GM08714 (cell line): Measurements from ENCODE around the gene CFAP74.

Source experiments
- H3K4me3 ChIP-seq: fragments of 200-500 bp; sonication (Bioruptor generic); 2 replicates; pipeline ENCODE4 v1.5.1; 2014; ENCODE audit warnings: mild to moderate bottlenecking, low read length, inconsistent platforms
- ZNF274 ChIP-seq: IDR thresholded peaks from 2 replicates; pipeline ENCODE4 v1.6.1; 2012; ENCODE audit warnings: mild to moderate bottlenecking, low read depth, low read length

The CFAP74 gene

GRCh38 chr1:2046174-2046917 lies 42.8 kb upstream of the CFAP74 start:
- TF ChIP-seq ZNF274, result no peak
- no peak overlapping the region for H3K4me3 ChIP-seq

- no peak overlapping the region for H3K4me3 ChIP-seq
- TF ChIP-seq ZNF274, result no peak
Observed at GRCh38 chr1:2045468-2046173, 42.0 kb upstream of the CFAP74 start.

- no peak overlapping the region for H3K4me3 ChIP-seq
- TF ChIP-seq ZNF274, result no peak
Observed at GRCh38 chr1:2044510-2045319, 41.1 kb upstream of the CFAP74 start.

- TF ChIP-seq ZNF274, result no peak
- H3K4me3 ChIP-seq, result no peak overlapping the region
Observed at GRCh38 chr1:2043886-2044285, 40.3 kb upstream of the CFAP74 start.

GRCh38 chr1:2042830-2043773 lies 39.5 kb upstream of the CFAP74 start:
- no peak for TF ChIP-seq ZNF274
- no peak overlapping the region for H3K4me3 ChIP-seq

- TF ChIP-seq ZNF274, result no peak
- no peak overlapping the region for H3K4me3 ChIP-seq
Observed at GRCh38 chr1:2041887-2042286, 38.3 kb upstream of the CFAP74 start.

GRCh38 chr1:2041305-2041704 lies 37.7 kb upstream of the CFAP74 start:
- TF ChIP-seq ZNF274, result no peak

GRCh38 chr1:2039251-2039650 lies 35.7 kb upstream of the CFAP74 start:
- no peak for TF ChIP-seq ZNF274
- no peak overlapping the region for H3K4me3 ChIP-seq

More at GRCh38 chr1:2041305-2041704, 37.7 kb upstream of the CFAP74 start:
- H3K4me3 ChIP-seq, result no peak overlapping the region

- no peak for TF ChIP-seq ZNF274
- no peak overlapping the region for H3K4me3 ChIP-seq
Observed at GRCh38 chr1:2038229-2038628, 34.6 kb upstream of the CFAP74 start.

- no peak for TF ChIP-seq ZNF274
- H3K4me3 ChIP-seq, result no peak overlapping the region
Observed at GRCh38 chr1:2037314-2037979, 33.9 kb upstream of the CFAP74 start.

- H3K4me3 ChIP-seq, result no peak overlapping the region
- no peak for TF ChIP-seq ZNF274
Observed at GRCh38 chr1:2036287-2036686, 32.7 kb upstream of the CFAP74 start.

GRCh38 chr1:2033165-2033564 lies 29.6 kb upstream of the CFAP74 start:
- TF ChIP-seq ZNF274, result no peak
- no peak overlapping the region for H3K4me3 ChIP-seq

GRCh38 chr1:2032737-2033136 lies 29.2 kb upstream of the CFAP74 start:
- TF ChIP-seq ZNF274, result no peak
- no peak overlapping the region for H3K4me3 ChIP-seq
